Right renal cortex interstitium (tissue), 3 donors: ENCODE results near the gene MGAT4D. TPM values are rescaled to one million over a fixed set of nuclear protein-coding genes. Genes with fewer than 3 reads are reported as not detected.
"Not testable (repeated sequence)": the region's sequence is repeated elsewhere in the genome, so short reads cannot be mapped to it uniquely, and the experiment has no call there.

Source experiments
- DNase-seq, 3 donors: peaks; one replicate each; pipeline ENCODE4 v3.0.0-alpha.2; 2013; ENCODE audit warnings: low read depth in 3 of 3, low spot score in 2 of 3
- polyA plus RNA-seq, 3 donors: library from polyadenylated mRNA; unstranded; fragments of 120-200 nt; gene quantifications; one replicate each; pipeline ENCODE4 v1.2.1, GENCODE V29; 2013; ENCODE audit not compliant: insufficient read length in 3 of 3

The MGAT4D gene
- polyA plus RNA-seq: not detected

- DNase-seq: no peak
Observed at GRCh38 chr4:140497747-140498636, at the start of gene MGAT4D. Gene MGAT4D, minus strand, starts transcription at chr4:140498293. Its CDS starts 71 bp downstream, at chr4:140498222.

- no peak for DNase-seq
Observed at GRCh38 chr4:140533951-140534480, 35.9 kb upstream of the MGAT4D start.

GRCh38 chr4:140529434-140529833, 31.3 kb upstream of the MGAT4D start:
- no peak for DNase-seq

- peak; percentile 80 to 94 (median 91) for DNase-seq
Observed at GRCh38 chr4:140523857-140524742, 26.0 kb upstream of the MGAT4D start, which contains the start of gene ELMOD2. Gene ELMOD2, plus strand, starts transcription at chr4:140524168. Its CDS starts 1,261 bp downstream, at chr4:140525429.

GRCh38 chr4:140523370-140523856, 25.3 kb upstream of the MGAT4D start:
- DNase-seq: no peak

- no peak for DNase-seq
Observed at GRCh38 chr4:140515423-140515822, 17.3 kb upstream of the MGAT4D start.

- not testable (repeated sequence) for DNase-seq
Observed at GRCh38 chr4:140513765-140514164, 15.7 kb upstream of the MGAT4D start.

GRCh38 chr4:140504261-140504660, 6.2 kb upstream of the MGAT4D start:
- DNase-seq: no peak

- DNase-seq: no peak
Observed at GRCh38 chr4:140499391-140499790, 1.3 kb upstream of the MGAT4D start.

- DNase-seq: peak in 1 of 3 donors; percentile 10
Observed at GRCh38 chr4:140497405-140497746, 717 bp downstream of the MGAT4D start.

- no peak for DNase-seq
Observed at GRCh38 chr4:140485939-140486338, 12.2 kb downstream of the MGAT4D start.

GRCh38 chr4:140483445-140483844, 14.6 kb downstream of the MGAT4D start:
- DNase-seq: no peak

GRCh38 chr4:140472156-140472555, 25.9 kb downstream of the MGAT4D start:
- DNase-seq: no peak

- peak in 2 of 3 donors; percentile 14 to 15 for DNase-seq
Observed at GRCh38 chr4:140469791-140470733, 28.0 kb downstream of the MGAT4D start.

GRCh38 chr4:140466146-140466545, 31.9 kb downstream of the MGAT4D start:
- no peak for DNase-seq

GRCh38 chr4:140463614-140464013, 34.5 kb downstream of the MGAT4D start:
- DNase-seq: no peak

GRCh38 chr4:140463182-140463581, 34.9 kb downstream of the MGAT4D start:
- DNase-seq: no peak

GRCh38 chr4:140450352-140450751, 47.7 kb downstream of the MGAT4D start:
- no peak for DNase-seq

- DNase-seq: no peak
Observed at GRCh38 chr4:140448830-140449229, 49.3 kb downstream of the MGAT4D start.

- DNase-seq: no peak
Observed at GRCh38 chr4:140448162-140448561, 49.9 kb downstream of the MGAT4D start.
